ENCODE measurements around the gene DHX8.

DNA sequence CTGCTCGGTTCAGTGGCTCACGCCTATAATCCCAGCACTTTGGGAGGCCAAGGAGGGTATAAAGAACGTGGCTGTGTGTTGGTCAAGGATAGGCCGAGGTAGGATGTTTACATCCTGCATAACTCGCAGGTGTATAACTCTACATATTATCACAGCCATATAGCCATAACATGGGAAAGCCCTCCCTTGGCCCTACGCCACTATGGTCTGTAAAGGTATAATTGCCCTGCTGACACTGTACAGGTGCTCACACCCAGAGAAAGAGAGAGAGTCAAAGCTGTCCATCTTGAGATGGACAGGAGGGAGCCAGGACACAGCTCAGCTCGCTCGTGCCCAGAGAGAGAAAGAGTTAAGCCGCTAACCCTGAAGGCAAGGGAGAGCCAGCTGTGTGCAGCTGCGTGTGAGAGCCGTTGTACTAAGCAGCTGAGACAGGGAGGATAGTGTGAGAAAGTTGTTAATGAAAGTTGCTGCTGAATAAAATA, 30.4 kb upstream of the DHX8 start:
- TF ChIP-seq, protein P1, sequence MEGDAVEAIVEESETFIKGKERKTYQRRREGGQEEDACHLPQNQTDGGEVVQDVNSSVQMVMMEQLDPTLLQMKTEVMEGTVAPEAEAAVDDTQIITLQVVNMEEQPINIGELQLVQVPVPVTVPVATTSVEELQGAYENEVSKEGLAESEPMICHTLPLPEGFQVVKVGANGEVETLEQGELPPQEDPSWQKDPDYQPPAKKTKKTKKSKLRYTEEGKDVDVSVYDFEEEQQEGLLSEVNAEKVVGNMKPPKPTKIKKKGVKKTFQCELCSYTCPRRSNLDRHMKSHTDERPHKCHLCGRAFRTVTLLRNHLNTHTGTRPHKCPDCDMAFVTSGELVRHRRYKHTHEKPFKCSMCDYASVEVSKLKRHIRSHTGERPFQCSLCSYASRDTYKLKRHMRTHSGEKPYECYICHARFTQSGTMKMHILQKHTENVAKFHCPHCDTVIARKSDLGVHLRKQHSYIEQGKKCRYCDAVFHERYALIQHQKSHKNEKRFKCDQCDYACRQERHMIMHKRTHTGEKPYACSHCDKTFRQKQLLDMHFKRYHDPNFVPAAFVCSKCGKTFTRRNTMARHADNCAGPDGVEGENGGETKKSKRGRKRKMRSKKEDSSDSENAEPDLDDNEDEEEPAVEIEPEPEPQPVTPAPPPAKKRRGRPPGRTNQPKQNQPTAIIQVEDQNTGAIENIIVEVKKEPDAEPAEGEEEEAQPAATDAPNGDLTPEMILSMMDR (conservative IDR thresholded peaks at IDR 0.05; ENCODE audit: low read depth, low read length): no peak
- TF ChIP-seq EZH2 (IDR thresholded peaks at IDR 0.05; ENCODE audit: low read length, unreplicated experiment) (no peak), EZH2phosphoT487 (IDR thresholded peaks at IDR 0.05; ENCODE audit: borderline replicate concordance, low read length) (no peak)
